ENCODE results near the gene FOXL2.
"Not testable (repeated sequence)": the region's sequence is repeated elsewhere in the genome, so short reads cannot be mapped to it uniquely, and the experiment has no call there.

The FOXL2 gene

DNA sequence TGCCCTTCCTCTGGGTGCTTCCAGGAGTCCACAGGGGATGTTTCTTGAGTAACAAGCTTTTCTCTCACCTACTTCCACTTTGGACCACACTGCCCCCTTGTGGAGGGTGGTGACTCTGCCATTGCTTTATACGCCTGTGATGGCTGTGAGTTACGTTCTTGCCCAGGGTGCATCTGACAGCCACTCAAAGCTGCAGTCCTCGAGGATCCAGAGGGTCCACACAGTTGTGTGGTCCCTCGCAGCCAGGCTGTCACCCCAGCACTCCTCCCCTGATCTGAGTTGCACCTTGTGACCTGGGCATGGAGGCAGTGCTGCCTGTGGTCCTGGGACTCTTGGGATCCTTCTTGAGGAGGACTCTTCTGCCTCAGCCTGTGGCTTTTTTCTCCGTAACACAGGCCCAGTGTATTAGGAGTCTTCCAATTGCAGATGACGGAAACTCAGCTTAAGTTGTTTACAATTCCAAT, 23.4 kb downstream of the FOXL2 start:
- DNase-seq: peak; percentile 94

DNA sequence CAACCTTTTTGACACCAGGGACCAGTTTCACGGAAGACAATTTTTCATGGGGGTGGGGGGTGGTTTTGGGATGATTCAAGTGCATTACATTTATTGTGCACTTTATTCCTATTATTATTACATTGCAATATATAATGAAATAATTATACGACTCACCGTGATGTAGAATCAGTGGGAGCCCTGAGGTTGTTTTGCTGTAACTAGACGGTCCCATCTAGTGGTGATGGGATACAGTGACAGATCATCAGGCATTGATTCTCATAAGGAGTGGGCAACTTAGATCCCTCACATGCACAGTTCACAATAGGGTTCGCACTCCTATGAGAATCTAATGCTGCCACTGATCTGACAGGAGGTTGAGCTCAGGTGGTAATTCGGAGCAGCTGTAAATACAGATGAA, 24.5 kb downstream of the FOXL2 start:
- DNase-seq: not testable (repeated sequence)

DNA sequence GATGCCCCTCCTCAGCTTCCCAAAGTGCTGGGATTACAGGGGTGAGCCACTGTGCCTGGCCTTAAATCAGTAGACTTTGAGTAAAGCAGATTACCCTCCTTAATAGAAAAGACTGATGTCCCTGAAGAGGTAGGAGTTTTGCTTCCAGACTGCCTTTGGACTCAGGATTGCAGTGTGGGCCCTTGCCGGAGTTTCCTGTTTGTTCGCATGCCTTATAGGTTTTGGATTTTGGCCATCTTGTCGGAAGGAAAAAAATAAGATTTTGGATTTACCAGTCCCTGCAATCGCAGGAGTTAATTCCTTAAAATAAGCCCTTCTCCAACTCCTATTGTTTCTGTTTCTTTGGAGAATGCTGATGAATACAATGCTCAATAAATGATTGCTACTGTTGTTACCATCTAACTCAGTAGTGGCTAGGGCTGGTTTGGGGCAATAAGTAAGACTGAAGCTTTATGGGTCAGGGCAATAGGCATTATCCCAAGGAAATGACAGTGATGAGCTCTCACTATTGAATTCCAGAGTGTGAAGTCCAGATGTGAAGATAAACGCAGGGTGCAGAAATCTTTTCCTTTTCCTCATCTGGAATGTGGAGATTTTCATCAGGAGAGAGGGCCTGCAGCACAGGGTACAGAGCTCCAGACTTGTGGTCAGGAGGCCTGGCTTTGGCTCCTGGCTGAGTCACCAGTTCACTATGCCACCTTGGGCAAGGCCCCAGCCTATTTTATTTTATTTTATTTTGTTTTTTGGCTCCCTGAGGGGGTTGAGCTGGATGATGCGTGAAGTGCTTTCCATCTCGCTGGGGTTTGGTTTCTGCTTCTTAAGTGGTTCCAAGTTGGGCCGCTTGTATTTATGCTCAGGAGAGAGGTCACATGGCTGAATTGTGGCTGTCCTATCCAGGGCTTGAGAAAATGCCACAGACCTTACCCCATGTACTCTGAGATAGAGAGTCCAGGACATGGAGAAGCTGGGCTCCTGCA, 25.3 kb downstream of the FOXL2 start:
- DNase-seq: no peak

DNA sequence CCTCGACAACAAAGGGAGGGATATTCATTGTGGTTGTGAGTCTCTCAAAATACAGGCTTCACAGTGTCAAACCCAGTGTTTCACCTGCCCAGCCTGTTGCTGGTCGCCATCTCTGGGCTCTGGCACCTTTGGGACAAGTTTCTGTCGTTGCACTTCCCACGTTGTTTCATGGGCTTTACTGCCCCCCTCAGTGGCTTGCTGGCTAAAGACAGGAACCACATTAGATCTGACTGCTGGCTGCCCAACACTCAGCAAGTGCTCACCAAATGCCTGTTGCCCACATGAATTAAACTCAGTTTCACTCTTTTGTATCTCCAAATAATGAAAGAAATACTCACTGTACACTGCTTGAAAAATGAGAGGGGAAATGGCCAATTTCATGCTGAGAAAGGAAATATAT, 27.6 kb downstream of the FOXL2 start:
- DNase-seq: peak; percentile 36

DNA sequence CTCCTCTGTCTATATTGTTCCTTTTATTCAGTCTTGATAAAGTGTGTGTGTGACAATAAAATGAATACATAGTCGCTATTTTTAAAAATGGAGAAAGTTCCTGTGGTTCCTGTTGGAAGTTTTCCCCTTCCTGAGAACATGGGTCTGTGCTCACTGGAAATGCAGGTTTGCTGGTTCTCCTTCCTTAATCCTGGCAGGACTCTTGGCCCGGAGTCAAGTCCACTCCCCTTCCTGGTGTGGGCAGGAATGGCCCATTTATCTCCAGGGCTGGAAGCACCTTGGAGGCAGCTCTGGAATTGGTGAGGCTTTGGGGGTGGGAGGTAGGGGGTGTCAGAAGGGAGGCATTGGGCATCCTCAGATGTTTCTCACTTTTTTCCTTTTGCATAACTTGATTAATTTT, 30.1 kb downstream of the FOXL2 start:
- no peak for DNase-seq

GRCh38 chr3:138915503-138916498, 31.1 kb downstream of the FOXL2 start:
- DNase-seq: peak; percentile 96

DNA sequence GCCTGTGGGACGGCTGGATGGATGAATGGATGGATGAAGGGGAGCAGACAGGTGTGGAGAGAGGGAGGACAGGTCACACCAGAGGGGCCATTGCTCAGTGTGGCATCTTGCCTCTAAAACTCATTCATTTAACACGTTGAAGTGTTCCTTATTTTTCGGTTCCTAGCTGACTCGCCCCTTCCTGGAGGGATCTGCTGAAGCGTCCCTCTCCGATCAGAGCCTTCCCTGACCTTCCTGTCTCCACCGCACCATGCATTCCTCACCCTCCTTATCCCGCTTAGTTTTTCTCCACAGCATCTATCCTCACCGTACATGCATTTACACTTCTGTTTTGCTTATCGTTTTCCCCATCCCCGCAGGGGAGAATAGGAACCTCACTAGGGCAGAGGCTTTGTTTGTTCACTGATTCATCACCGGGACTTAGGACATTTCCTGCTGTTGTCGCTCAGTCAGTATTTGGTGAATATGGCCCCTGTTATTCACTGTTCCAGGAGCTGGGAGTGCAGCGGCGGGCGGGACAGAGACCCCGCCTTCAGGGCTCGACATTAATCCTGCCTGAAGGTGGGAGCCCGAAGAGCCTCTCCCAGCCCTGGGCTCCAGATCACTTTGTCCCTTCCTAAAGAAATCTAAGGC, 32.0 kb downstream of the FOXL2 start:
- no peak for DNase-seq

GRCh38 chr3:138913766-138914165, 33.2 kb downstream of the FOXL2 start:
- DNase-seq: peak; percentile 20

DNA sequence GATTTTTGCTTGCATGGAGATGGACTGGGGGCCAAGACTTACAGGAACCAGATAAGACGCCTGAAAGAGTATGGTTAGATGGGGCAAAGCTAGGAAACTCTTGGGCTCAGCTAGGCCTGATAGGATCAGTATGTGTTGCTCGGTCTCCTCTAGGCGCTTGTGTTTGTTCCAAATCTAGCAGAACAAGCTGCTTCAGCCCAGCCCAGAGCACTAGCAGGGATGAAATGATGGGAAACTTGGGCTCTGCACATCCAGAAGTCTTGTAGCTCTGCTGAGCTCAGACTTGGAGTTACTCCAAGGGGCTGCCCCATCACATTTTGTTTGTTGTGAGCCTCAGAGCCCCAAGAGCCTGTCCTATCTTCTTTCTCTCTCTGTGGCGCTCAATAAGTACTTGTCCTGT, 34.7 kb downstream of the FOXL2 start:
- DNase-seq: peak; percentile 82

- no peak for DNase-seq
Measured at GRCh38 chr3:138911621-138912020, 35.3 kb downstream of the FOXL2 start.

DNA sequence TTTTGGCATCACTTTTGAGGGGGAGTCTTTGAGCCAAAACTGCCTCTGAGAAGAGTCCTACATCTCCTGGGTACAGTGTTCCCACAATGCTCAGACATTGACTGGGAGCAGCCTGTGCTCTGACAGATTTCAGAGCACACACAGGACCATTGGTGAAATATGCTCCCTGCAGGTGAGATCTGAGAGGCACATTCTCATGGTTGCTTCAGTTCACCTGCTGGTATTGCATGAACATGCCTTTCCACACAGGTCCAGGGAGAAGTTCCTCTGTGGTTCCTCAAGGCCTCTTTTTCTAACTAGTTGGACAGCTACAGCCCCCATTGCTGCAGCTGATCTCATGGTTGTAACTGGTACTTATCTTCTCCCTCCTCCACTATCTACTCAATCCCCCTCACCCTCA, 37.0 kb downstream of the FOXL2 start:
- no peak for DNase-seq

- DNase-seq: no peak
Measured at GRCh38 chr3:138908846-138909245, 38.1 kb downstream of the FOXL2 start.

DNA sequence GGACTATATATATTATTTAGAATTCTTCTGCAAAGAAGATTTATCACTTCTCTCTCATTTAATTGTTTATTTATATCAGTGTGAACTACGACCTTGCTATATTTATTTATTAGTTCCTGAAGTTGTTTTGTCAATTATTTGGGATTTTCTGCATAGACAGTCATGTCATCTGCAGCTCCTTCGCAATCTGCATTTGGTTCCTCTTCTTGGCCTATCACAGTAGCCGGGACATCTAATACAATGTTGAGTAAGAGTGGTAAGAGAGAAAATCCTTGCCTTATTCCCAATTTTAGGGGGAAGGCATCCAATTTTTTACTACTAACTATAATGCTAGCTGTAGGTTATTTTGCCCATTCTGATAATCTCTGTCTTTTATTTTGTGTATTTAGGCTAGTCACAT, 39.4 kb downstream of the FOXL2 start:
- peak; percentile 14 for DNase-seq

GRCh38 chr3:138902171-138902570, 44.8 kb downstream of the FOXL2 start:
- DNase-seq: peak; percentile 17

GRCh38 chr3:138901567-138901966, 45.4 kb downstream of the FOXL2 start:
- no peak for DNase-seq

- DNase-seq: no peak
Measured at GRCh38 chr3:138899351-138899991, 47.5 kb downstream of the FOXL2 start.

DNA sequence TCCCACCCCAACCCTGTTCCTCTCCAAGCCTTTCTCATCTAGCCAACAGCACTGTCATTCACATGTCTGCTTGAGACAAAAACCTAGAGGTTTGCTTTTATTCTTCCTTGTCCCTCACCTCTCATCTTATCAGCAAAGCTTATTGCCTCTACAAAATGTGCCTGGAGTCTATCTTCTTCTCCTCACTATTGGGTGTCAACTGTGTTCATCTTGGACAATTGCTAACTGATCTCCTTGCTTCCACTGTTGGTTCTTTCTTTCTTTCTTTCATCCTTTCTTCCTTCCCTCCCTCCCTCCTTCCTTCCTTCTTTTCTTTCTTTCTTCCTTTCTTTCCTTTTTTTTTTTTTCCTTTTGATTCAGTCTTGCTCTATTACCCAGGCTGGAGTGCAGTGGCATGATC, 48.2 kb downstream of the FOXL2 start:
- peak; percentile 47 for DNase-seq

DNA sequence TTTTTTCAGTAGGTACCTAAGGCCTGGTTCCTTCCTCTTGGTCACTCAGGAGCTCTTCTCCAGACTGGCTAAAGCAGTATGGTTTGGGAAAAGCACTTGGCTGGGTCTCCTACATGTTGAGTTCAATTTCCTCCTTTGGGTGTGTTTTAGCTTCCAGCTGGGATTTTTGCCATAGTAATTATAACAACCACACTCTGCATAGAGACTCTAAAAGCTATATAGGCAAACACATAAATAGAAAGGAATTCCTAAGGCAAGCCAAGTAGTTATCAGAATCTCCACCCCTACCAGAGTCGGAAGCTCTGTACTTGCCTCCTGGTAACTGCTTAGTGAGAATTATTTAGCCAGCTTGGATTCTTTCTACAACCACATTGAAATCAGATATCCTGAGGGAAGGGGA, 48.6 kb downstream of the FOXL2 start:
- DNase-seq: no peak
